ENCODE results near the gene SOWAHA.
"Not testable (repeated sequence)": the region's sequence is repeated elsewhere in the genome, so short reads cannot be mapped to it uniquely, and the experiment has no call there.

Gene SOWAHA

DNA sequence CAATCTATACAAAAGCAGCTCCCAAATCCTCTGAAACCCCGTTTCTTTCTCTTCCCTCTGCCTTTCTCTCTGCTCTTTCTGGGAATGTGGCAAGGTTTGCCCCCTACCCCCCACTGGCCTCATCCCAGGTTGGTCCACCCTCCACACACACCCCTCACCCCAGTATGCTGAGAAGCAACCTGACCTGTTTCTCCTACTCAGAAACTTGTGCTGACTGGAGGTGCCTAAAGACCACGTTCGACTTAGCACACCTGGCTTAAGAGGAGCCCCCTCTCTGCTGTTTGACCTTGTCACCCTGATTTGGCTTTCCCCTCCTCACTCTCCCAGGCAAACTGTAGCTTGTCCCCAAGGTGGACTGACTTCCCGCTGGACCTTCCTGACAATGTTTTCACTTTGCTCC lies 35.0 kb upstream of the SOWAHA start:
- DNase-seq (ENCODE audit: low read depth) = no peak

GRCh38 chr5:132778856-132779255 lies 34.2 kb upstream of the SOWAHA start:
- DNase-seq (ENCODE audit: low read depth) = no peak

DNA sequence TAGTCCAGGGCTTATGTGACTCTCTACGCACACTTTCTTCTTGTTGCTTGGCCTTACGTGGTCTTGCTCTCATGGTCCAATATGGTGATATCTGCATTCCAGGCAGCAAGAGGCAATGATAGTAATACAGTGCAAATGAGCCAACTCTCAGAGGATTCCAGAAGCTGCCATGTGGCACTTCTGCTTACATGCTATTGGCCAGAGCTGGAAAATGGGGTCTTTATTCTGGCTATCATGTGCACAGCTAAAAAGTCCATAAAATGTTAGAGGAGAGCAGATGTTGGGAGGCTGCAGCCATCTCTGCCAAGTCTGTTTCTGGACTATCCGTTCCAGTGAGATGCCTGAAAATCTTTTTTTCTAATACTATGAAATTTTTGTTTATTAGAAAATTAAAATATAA lies 33.1 kb upstream of the SOWAHA start:
- no peak for DNase-seq (ENCODE audit: low read depth)

DNA sequence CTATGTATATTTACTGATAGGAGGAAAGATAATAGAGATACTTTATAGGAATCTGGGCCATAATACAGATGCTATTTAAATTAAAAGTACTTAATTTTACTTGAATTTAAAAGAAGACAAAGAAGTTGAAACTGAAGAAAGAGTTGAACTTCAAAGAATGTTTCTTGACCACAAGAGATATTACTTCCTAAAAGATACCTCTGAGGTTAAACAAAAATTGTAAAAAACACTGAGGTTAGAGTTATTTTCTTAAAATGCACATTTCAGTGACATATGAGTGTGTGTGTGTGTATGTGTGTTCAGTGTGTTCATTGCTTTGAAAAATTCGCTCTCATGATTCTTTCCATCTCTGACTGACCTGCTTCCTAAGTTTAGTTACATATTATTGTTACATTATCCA lies 32.5 kb upstream of the SOWAHA start:
- DNase-seq (ENCODE audit: low read depth) = no peak

GRCh38 chr5:132781029-132781428 lies 32.1 kb upstream of the SOWAHA start:
- DNase-seq (ENCODE audit: low read depth) = no peak

DNA sequence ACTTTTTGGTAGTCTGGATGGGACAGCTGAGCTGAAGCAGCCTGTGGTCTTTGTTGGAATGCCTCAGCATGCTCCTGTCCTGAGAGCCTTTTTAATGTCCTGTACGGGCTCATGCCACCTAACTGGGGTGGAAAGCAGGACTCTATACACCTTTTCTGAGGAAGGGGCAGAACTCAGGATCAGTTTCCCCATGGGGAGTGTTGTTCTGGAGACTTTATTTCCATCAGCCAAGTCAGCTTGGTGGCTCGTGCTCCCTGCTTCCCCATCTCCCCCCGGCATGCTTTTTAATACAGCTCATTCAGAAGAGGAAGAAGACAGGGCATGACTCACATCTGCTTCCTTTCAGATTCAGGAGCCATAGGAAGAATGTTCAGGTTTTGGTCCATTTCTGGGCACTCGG lies 31.0 kb upstream of the SOWAHA start:
- DNase-seq (ENCODE audit: low read depth) = no peak

- DNase-seq (ENCODE audit: low read depth) = peak; percentile 40
Measured at GRCh38 chr5:132785365-132785764, 27.7 kb upstream of the SOWAHA start.

GRCh38 chr5:132785864-132786263 lies 27.2 kb upstream of the SOWAHA start:
- no peak for DNase-seq (ENCODE audit: low read depth)

- peak; percentile 51 for DNase-seq (ENCODE audit: low read depth)
Measured at GRCh38 chr5:132787076-132787475, 26.0 kb upstream of the SOWAHA start.

GRCh38 chr5:132788508-132788907 lies 24.6 kb upstream of the SOWAHA start:
- no peak for DNase-seq (ENCODE audit: low read depth)

GRCh38 chr5:132788990-132789886 lies 23.9 kb upstream of the SOWAHA start:
- DNase-seq (ENCODE audit: low read depth) = no peak

GRCh38 chr5:132790201-132790865 lies 22.8 kb upstream of the SOWAHA start:
- no peak for DNase-seq (ENCODE audit: low read depth)

- no peak for DNase-seq (ENCODE audit: low read depth)
Measured at GRCh38 chr5:132791026-132791425, 22.1 kb upstream of the SOWAHA start.

GRCh38 chr5:132797651-132798050 lies 15.5 kb upstream of the SOWAHA start:
- no peak for DNase-seq (ENCODE audit: low read depth)

GRCh38 chr5:132799392-132799791 lies 13.7 kb upstream of the SOWAHA start:
- no peak for DNase-seq (ENCODE audit: low read depth)

DNA sequence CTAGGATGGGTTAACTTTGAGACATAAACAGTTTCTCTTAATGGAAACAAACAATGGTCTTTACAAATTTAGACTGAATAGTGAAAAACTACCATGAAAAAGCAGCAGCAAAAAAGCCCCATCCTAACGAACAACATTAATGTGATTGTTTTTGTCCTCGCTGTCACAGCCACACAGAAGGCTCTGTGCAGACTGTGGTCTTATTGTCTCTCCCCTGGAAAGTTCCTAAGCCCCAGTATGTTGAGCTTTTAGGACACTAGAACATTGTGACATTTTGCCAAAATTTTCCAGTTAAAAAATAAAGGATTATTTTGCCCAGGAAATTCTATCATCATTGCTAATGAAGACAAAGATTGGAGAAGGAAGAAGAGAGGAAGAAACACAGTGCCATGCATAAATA lies 12.6 kb upstream of the SOWAHA start:
- no peak for DNase-seq (ENCODE audit: low read depth)

- no peak for DNase-seq (ENCODE audit: low read depth)
Measured at GRCh38 chr5:132802044-132802684, 10.9 kb upstream of the SOWAHA start.

DNA sequence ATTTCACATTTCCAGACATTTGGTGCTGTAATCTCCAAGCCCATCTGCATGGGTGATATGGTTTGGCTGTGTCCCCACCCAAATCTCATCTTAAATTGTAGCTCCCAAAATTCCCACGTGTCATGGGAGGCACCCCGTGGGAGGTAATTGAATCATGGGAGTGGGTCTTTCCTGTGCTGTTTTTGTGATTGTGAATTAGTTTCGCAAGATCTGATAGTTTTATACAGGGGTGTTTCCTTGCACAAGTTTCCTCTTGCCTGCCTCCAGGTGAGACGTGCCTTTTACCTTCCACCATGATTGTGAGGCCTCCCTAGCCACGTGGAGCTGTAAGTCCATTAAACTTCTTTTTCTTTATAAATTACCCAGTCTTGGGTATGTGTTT lies 10.4 kb upstream of the SOWAHA start:
- not testable (repeated sequence) for DNase-seq (ENCODE audit: low read depth)

DNA sequence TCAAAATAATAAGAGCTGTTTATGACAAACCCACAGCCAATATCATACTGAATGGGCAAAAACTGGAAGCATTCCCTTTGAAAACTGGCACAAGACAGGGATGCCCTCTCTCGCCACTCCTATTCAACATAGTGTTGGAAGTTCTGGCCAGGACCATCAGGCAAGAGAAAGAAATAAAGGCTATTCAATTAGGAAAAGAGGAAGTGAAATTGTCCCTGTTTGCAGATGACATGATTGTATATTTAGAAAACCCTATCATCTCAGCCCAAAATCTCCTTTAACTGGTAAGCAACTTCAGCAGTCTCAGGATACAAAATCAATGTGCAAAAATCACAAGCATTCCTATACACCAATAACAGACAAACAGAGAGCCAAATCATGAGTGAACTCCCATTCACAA lies 8.9 kb upstream of the SOWAHA start:
- not testable (repeated sequence) for DNase-seq (ENCODE audit: low read depth)

GRCh38 chr5:132805872-132806271 lies 7.2 kb upstream of the SOWAHA start:
- DNase-seq (ENCODE audit: low read depth) = not testable (repeated sequence)

DNA sequence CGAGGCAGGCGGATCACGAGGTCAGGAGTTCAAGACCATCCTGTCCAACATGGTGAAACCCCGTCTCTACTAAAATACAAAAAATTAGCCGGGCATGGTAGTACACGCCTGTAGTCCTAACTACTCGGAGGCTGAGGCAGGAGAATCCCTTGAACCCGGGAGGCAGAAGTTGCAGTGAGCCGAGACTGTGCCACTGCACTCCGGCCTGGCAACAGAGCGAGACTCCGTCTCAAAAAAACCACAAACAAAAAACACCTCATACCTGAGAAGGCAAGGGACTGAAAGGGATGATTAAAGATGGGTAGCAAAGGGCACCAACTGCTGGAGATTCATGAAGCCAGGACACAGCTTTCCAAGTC lies 6.3 kb upstream of the SOWAHA start:
- DNase-seq (ENCODE audit: low read depth) = not testable (repeated sequence)

DNA sequence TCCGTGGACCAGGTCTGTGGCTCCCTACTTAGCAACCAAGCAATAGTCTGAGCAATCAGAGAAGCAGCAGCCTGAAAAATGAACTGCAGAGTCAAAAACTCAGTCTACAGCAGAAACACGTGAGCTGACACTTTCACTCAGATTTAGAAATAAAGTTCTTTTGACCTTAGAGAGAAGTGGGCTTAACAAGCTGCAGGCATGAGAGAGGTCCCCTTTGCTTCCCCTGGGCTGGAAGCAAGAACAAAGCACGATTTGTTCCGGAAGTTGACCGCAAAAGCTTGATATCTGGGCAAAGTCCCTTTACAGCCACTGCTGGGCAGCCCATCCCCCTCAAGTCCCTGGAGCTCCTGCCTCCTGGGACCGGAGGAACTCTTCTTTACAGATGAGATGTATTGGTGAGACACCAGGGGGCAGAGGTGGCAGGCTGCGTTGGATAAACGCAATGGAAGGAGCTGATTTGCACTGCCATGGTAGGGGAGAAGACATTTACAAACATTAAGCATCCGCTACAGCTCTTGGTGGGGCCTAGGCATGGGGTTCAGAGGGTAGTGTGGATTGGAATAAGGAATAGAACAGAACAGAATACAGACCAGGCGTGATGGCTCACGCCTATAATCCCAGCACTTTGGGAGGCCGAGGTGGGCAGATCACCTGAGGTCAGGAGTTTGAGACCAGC lies 5.8 kb upstream of the SOWAHA start:
- DNase-seq (ENCODE audit: low read depth) = no peak

DNA sequence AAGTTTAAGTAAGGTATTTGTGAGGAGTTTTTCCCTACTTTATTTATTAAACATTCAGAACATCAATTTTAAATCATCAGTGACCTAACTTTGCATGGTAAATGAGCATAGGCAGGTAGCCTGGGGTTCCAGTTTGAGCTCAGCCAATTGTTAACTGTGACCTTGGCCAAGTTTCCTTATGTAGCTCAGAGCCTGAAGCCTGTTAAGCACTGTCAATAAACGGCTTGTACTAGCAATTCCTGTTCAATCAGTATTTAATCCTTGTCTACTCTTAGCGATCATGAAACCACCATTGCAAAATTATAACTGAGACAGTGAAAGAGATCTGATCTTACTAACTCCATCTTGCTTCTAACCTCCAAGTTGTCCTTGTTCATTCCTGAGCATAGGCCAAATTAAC lies 4.7 kb upstream of the SOWAHA start:
- DNase-seq (ENCODE audit: low read depth) = no peak
